B cell (primary cell): Measurements from ENCODE around the gene IGFLR1. TPM values are rescaled to one million over a fixed set of nuclear protein-coding genes. Genes with fewer than 3 reads are reported as not detected.

Source experiments
- ATAC-seq: fragments of 200-7000 bp; cut with Tn5 transposase; one replicate; pipeline ENCODE4 v1.10.0; 2021; ENCODE audit warnings: low read depth, mild to moderate bottlenecking, moderate number of reproducible peaks, moderate library complexity
- CTCF ChIA-PET: fragments of 350-600 bp; sonication (Branson Sonifier 250); formaldehyde crosslinking; loops from one replicate; lab custom pipeline; 2021; ENCODE audit warnings: antibody characterized with exemption, inconsistent platforms; lab: Charles Lee
- POLR2A ChIA-PET: fragments of 350-600 bp; sonication (Branson Sonifier 250); formaldehyde crosslinking; loops from one replicate; lab custom pipeline; 2021; ENCODE audit warnings: antibody characterized with exemption; lab: Charles Lee
- DNase-seq: peaks from one replicate; pipeline ENCODE4 v3.0.0; 2013
- H2AFZ ChIP-seq: 2 replicates; pipeline ENCODE4 v1.6.1; 2012; ENCODE audit warnings: mild to moderate bottlenecking, low read depth, low read length; ENCODE audit not compliant: insufficient read depth, poor library complexity, severe bottlenecking
- H3K27ac ChIP-seq, 2 donors: 1 replicate in 1 of 2; 2 replicates in 1 of 2; pipeline ENCODE4 v1.5.1; 2012 to 2013; ENCODE audit warnings: low read length in 2 of 2, mild to moderate bottlenecking in 2 of 2, moderate library complexity in 1 of 2
- H3K27me3 ChIP-seq, 4 experiments: fragments of 200-600 bp in 1 of 4; sonication (generic) in 1 of 4; replicated peaks in 1 of 4; 1 replicate in 2 of 4; 2 replicates in 2 of 4; pipeline versions ENCODE4 v1.6.1 to v1.7.0; 2013 to 2016; ENCODE audit warnings: low read length in 3 of 4, mild to moderate bottlenecking in 2 of 4, mixed read lengths in 1 of 4, moderate library complexity in 1 of 4; ENCODE audit not compliant: insufficient read depth in 4 of 4, control insufficient read depth in 3 of 4; ENCODE audit errors: control extremely low read depth in 1 of 4
- H3K36me3 ChIP-seq, 2 experiments: replicated peaks in 1 of 2; 1 replicate in 1 of 2; 2 replicates in 1 of 2; pipeline versions ENCODE4 v1.6.1 to v1.7.1; 2013; ENCODE audit warnings: low read length in 1 of 2; ENCODE audit not compliant: insufficient read depth in 2 of 2, control insufficient read depth in 1 of 2; ENCODE audit errors: control extremely low read depth in 1 of 2, extremely low read depth in 1 of 2
- H3K4me1 ChIP-seq, 2 donors: fragments of 200-600 bp in 1 of 2; sonication (generic) in 1 of 2; 1 replicate in 1 of 2; 2 replicates in 1 of 2; pipeline versions ENCODE4 v1.5.1 to v1.6.1; 2013 to 2017; ENCODE audit warnings: low read length in 2 of 2; ENCODE audit not compliant: control insufficient read depth in 2 of 2, insufficient read depth in 2 of 2
- H3K4me2 ChIP-seq: replicated peaks from 2 replicates; pipeline ENCODE3; 2012; ENCODE audit warnings: mild to moderate bottlenecking, low read depth, low read length; ENCODE audit not compliant: poor library complexity, severe bottlenecking
- H3K4me3 ChIP-seq, 5 experiments: fragments of 200-600 bp in 1 of 5; sonication (generic) in 1 of 5; 1 replicate in 3 of 5; 2 replicates in 2 of 5; pipeline versions ENCODE4 v1.5.1 to v1.7.0; 2011 to 2016; ENCODE audit warnings: low read length in 4 of 5, mild to moderate bottlenecking in 4 of 5, low read depth in 2 of 5, control low read depth in 1 of 5, moderate library complexity in 1 of 5; ENCODE audit not compliant: insufficient read depth in 1 of 5; ENCODE audit errors: control extremely low read depth in 1 of 5, extremely low read depth in 1 of 5
- H3K79me2 ChIP-seq: fragments of 200-600 bp; sonication (generic); one replicate; pipeline ENCODE4 v1.6.0; 2016; ENCODE audit warnings: low read length; ENCODE audit not compliant: control insufficient read depth, insufficient read depth
- H3K9ac ChIP-seq: fragments of 200-600 bp; sonication (generic); 2 replicates; pipeline ENCODE4 v1.6.1; 2017; ENCODE audit warnings: mild to moderate bottlenecking, low read length, moderate library complexity
- H3K9me3 ChIP-seq, 3 donors: one replicate each; pipeline versions ENCODE4 v1.6.1 to v1.7.1; 2013; ENCODE audit warnings: low read length in 2 of 3; ENCODE audit not compliant: control insufficient read depth in 2 of 3, insufficient read depth in 1 of 3; ENCODE audit errors: control extremely low read depth in 1 of 3
- H4K20me1 ChIP-seq: 2 replicates; pipeline ENCODE4 v1.6.0; 2012; ENCODE audit warnings: mild to moderate bottlenecking, low read length; ENCODE audit not compliant: insufficient read depth, control insufficient read depth, poor library complexity, severe bottlenecking
- H3K27ac Mint-ChIP-seq: one replicate; pipeline ENCODE4 v1.8.0; 2021; ENCODE audit warnings: mixed read lengths
- H3K27me3 Mint-ChIP-seq: one replicate; pipeline ENCODE4 v1.8.0; 2021; ENCODE audit warnings: mixed read lengths
- H3K4me1 Mint-ChIP-seq: one replicate; pipeline ENCODE4 v1.8.0; 2021; ENCODE audit warnings: mixed read lengths
- H3K4me3 Mint-ChIP-seq: one replicate; pipeline ENCODE4 v1.8.0; 2021; ENCODE audit warnings: mixed read lengths
- H3K9me3 Mint-ChIP-seq: one replicate; pipeline ENCODE4 v1.8.0; 2022; ENCODE audit warnings: mixed read lengths; ENCODE audit not compliant: insufficient read depth
- EZH2 ChIP-seq: IDR thresholded peaks from 2 replicates; pipeline ENCODE4 v1.6.1; 2012; ENCODE audit warnings: borderline replicate concordance, low read depth, mild to moderate bottlenecking, moderate library complexity, low read length; ENCODE audit not compliant: insufficient read depth, poor library complexity, severe bottlenecking
- WGBS: methylation state at CpG from one replicate; pipeline ENCODE4 v1.1.5; 2013; ENCODE audit warnings: missing lambda C conversion rate; ENCODE audit not compliant: insufficient coverage; 5-methylcytosine and 5-hydroxymethylcytosine counted together
- intact Hi-C: fragments of 100-400 bp; cut with micrococcal nuclease; formaldehyde crosslinking; loops from one replicate; pipeline ENCODE4 v1.10.0; 2022
- polyA plus RNA-seq: library from polyadenylated mRNA; depleted of rRNA; stranded (reverse); fragments of >200 nt; gene quantifications from 2 replicates; pipeline ENCODE4 v1.2.3, GENCODE V29; 2012
- total RNA-seq, 2 donors: library from RNA; stranded (reverse); fragments of 120-200 nt in 1 of 2; gene quantifications; 1 replicate in 1 of 2; 2 replicates in 1 of 2; pipeline versions ENCODE4 v1.2.3 to v1.2.4, GENCODE V29; 2013 to 2022
- TF ChIP-seq, protein P1 (sequence below): fragments of 200-600 bp; IDR thresholded peaks from one replicate; pipeline ENCODE4 v1.8.0; 2022; ENCODE audit warnings: antibody characterized with exemption, mild to moderate bottlenecking

IGFLR1 gene
- total and polyA plus RNA-seq, 2 donors (not counting 1 experiment from before 2014, with no cell fraction given), result 130 to 245 TPM

DNA sequence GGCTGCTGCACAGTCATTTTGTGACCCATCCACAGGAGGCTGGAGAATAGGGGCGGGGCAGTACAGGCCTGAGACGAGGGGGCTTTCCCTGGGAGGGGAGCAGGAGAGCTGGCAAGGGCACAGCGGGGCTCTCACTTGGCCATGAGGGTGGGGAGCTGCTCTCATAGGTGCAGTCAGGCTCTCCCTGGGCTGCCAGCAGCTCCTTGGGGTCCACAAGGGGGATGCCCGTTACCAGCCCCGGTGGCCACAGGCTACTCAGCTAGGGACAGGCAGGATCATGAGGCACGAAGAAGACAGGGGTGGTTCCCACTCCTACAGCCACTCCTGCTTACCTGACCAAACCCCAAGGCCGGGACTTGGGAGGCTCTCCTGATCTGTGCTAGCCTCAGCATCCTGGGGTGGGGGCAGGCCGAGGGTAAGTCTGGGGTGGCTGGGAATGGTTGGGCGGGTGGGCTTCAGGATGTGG, 49.6 kb upstream of the IGFLR1 start:
- no peaks in the 10 kb centered on the region for H4K20me1 ChIP-seq
- CTCF ChIA-PET, result no interaction called here
- intact Hi-C loops, result no loop called here
- no peaks in the 10 kb centered on the region for H3K79me2 ChIP-seq
- Mint-ChIP-seq H3K27ac (no peak overlapping the region), H3K27me3 (peaks cover 17% of the 10 kb centered on the region), H3K4me3 (no peak overlapping the region), H3K4me1 (no peaks in the 10 kb centered on the region), H3K9me3 (no peaks in the 10 kb centered on the region)
- no peak overlapping the region for H3K4me2 ChIP-seq
- H3K9me3 ChIP-seq, result peaks cover 0 to 4% (median 0%) of the 10 kb centered on the region in 3 donors
- H3K27ac ChIP-seq, result no peak overlapping the region
- DNase-seq (no peak), ATAC-seq (no peak)
- TF ChIP-seq, protein P1, sequence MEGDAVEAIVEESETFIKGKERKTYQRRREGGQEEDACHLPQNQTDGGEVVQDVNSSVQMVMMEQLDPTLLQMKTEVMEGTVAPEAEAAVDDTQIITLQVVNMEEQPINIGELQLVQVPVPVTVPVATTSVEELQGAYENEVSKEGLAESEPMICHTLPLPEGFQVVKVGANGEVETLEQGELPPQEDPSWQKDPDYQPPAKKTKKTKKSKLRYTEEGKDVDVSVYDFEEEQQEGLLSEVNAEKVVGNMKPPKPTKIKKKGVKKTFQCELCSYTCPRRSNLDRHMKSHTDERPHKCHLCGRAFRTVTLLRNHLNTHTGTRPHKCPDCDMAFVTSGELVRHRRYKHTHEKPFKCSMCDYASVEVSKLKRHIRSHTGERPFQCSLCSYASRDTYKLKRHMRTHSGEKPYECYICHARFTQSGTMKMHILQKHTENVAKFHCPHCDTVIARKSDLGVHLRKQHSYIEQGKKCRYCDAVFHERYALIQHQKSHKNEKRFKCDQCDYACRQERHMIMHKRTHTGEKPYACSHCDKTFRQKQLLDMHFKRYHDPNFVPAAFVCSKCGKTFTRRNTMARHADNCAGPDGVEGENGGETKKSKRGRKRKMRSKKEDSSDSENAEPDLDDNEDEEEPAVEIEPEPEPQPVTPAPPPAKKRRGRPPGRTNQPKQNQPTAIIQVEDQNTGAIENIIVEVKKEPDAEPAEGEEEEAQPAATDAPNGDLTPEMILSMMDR, result no peak
- TF ChIP-seq EZH2, result no peak
- no peak overlapping the region for H3K4me3 ChIP-seq
- H3K4me1 ChIP-seq, result no peaks in the 10 kb centered on the region
- H3K36me3 ChIP-seq, result no peaks in the 10 kb centered on the region
- 96% methylated on average over 8 of the region's 9 CpGs for WGBS
- POLR2A ChIA-PET, result no interaction called here
- no peak overlapping the region for H3K9ac ChIP-seq
- no peak overlapping the region for H2AFZ ChIP-seq
- peaks cover 0 to 6% (median 3%) of the 10 kb centered on the region in 4 experiments for H3K27me3 ChIP-seq

DNA sequence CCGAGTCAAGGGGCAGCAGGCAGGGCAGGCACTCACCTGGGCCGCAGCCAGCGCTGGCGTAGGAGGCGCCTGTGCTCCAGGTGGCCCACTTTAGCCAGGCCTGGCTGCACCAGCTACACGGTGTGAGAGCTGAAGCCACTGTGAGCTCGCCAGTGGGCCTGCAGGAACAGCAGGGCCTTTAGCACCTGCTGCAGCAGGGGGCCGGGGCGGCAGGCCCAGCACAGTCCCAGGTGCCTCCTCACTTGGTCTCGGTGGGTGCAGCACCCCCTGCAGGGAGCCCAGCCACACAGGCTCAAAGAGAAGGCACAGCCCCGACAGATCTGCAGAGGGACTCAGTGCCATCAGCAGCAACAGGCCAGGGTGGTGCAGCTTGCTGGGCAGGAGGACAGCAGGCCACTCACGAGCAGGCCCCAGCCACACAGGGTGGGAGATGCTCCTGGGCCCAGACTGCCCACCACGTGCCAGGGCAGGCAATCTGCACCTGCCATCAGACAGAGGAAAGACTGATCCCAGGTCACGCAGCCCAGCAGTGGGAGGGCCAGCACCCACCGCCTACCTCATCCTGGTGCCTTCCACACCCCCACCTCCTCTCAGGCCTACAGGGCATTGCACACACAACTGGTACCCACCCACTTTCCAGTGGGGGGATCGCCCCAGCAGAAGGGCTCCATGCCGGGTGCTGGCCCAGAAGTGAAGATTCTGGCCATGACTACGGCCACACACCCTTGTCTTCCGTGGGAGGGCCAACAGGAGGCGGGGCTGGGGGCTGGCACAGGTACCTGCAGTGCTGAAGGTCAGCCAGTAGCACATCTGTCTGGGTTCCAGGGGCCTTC, 48.9 kb upstream of the IGFLR1 start:
- no peak overlapping the region for H3K9ac ChIP-seq
- no peaks in the 10 kb centered on the region for H3K27me3 ChIP-seq
- POLR2A ChIA-PET, result no interaction called here
- no peaks in the 10 kb centered on the region for H4K20me1 ChIP-seq
- Mint-ChIP-seq H3K27ac (no peak overlapping the region), H3K4me1 (no peaks in the 10 kb centered on the region), H3K4me3 (no peak overlapping the region), H3K27me3 (peaks cover 11% of the 10 kb centered on the region), H3K9me3 (no peaks in the 10 kb centered on the region)
- no peak for ATAC-seq
- 77% methylated on average over 20 of the region's 20 CpGs for WGBS
- no peaks in the 10 kb centered on the region for H3K9me3 ChIP-seq
- no peaks in the 10 kb centered on the region for H3K79me2 ChIP-seq
- intact Hi-C loops, result no loop called here
- no peak for DNase-seq
- no peaks in the 10 kb centered on the region for H3K36me3 ChIP-seq
- H3K4me2 ChIP-seq, result no peak overlapping the region
- CTCF ChIA-PET, result no interaction called here
- H2AFZ ChIP-seq, result no peak overlapping the region
- no peak overlapping the region for H3K27ac ChIP-seq
- no peak overlapping the region for H3K4me3 ChIP-seq
- no peak for TF ChIP-seq EZH2
- TF ChIP-seq, protein P1, result no peak
- no peaks in the 10 kb centered on the region for H3K4me1 ChIP-seq
